GM23248 (cell line): Measurements from ENCODE around the gene PAPLN. TPM values are rescaled to one million over a fixed set of nuclear protein-coding genes. Genes with fewer than 3 reads are reported as not detected.
A peak's percentile ranks its signal among the peaks of the same experiment; 100 is the strongest.

Experiments used
- DNase-seq: peaks from one replicate; pipeline ENCODE4 v3.0.0-alpha.2; 2015
- H2AFZ ChIP-seq: fragments of 200-600 bp; sonication (generic); 2 replicates; pipeline ENCODE4 v1.6.1; 2016; ENCODE audit warnings: antibody characterized with exemption
- H3F3A ChIP-seq: fragments of 200-600 bp; sonication (generic); 2 replicates; pipeline ENCODE4 v1.6.1; 2016; ENCODE audit warnings: mild to moderate bottlenecking, antibody characterized with exemption, mixed run types; ENCODE audit not compliant: insufficient read depth
- H3K27ac ChIP-seq: fragments of 200-600 bp; sonication (generic); 2 replicates; pipeline ENCODE4 v1.5.1; 2016; ENCODE audit warnings: mild to moderate bottlenecking
- H3K27me3 ChIP-seq: fragments of 200-600 bp; sonication (generic); replicated peaks from 2 replicates; pipeline ENCODE4 v1.6.1; 2016; ENCODE audit warnings: mild to moderate bottlenecking; ENCODE audit not compliant: insufficient read depth
- H3K36me3 ChIP-seq: fragments of 200-600 bp; sonication (generic); 2 replicates; pipeline ENCODE4 v1.6.1; 2016; ENCODE audit warnings: low read depth, mild to moderate bottlenecking
- H3K4me1 ChIP-seq: fragments of 200-600 bp; sonication (generic); 2 replicates; pipeline ENCODE4 v1.6.1; 2016; ENCODE audit warnings: mild to moderate bottlenecking; ENCODE audit not compliant: insufficient read depth
- H3K4me2 ChIP-seq: fragments of 200-600 bp; sonication (generic); one replicate; pipeline ENCODE4 v1.6.1; 2016; ENCODE audit warnings: mild to moderate bottlenecking; ENCODE audit not compliant: unreplicated experiment
- H3K4me3 ChIP-seq: fragments of 200-600 bp; sonication (generic); 2 replicates; pipeline ENCODE4 v1.5.1; 2016; ENCODE audit warnings: mild to moderate bottlenecking
- H3K79me2 ChIP-seq: fragments of 200-600 bp; sonication (generic); 2 replicates; pipeline ENCODE4 v1.6.1; 2016; ENCODE audit warnings: mild to moderate bottlenecking; ENCODE audit not compliant: insufficient read depth
- H3K9ac ChIP-seq: fragments of 200-600 bp; sonication (generic); 2 replicates; pipeline ENCODE4 v1.6.1; 2016; ENCODE audit warnings: mild to moderate bottlenecking
- H3K9me2 ChIP-seq: fragments of 200-600 bp; sonication (generic); 2 replicates; pipeline ENCODE4 v1.6.1; 2016; ENCODE audit warnings: mixed run types, mild to moderate bottlenecking, moderate library complexity; ENCODE audit not compliant: insufficient read depth
- H3K9me3 ChIP-seq: fragments of 200-600 bp; sonication (generic); one replicate; pipeline ENCODE4 v1.6.1; 2017; ENCODE audit warnings: low read depth
- H4K20me1 ChIP-seq: fragments of 200-600 bp; sonication (generic); 2 replicates; pipeline ENCODE4 v1.6.0; 2016; ENCODE audit not compliant: insufficient read depth
- EZH2 ChIP-seq: fragments of 200-600 bp; sonication (generic); IDR thresholded peaks from 2 replicates; pipeline ENCODE4 v1.6.1; 2018; ENCODE audit warnings: antibody characterized with exemption, mild to moderate bottlenecking; ENCODE audit not compliant: insufficient read depth, poor library complexity, severe bottlenecking
- EZH2phosphoT487 ChIP-seq: fragments of 200-600 bp; sonication (generic); IDR thresholded peaks from 2 replicates; pipeline ENCODE4 v1.6.1; 2018; ENCODE audit warnings: antibody characterized with exemption, moderate library complexity, mild to moderate bottlenecking, low read depth; ENCODE audit not compliant: insufficient read depth
- WGBS, 2 experiments: methylation state at CpG; one replicate each; pipeline ENCODE4 v1.1.6; 2015 to 2017; ENCODE audit warnings: low lambda C conversion rate in 2 of 2, low coverage in 1 of 2; ENCODE audit errors: missing lambda C conversion rate in 2 of 2; 5-methylcytosine and 5-hydroxymethylcytosine counted together
- in situ Hi-C: fragments of 300-500 bp; cut with MboI; formaldehyde crosslinking; loops from 2 replicates; pipeline ENCODE4 v1.15.0; 2020
- polyA plus RNA-seq: library from polyadenylated mRNA; unstranded; fragments of >200 nt; fragmentation: Nextera tagmentation; extraction: Ambion mirVana; gene quantifications from 2 replicates; pipeline ENCODE4 v1.2.1, GENCODE V29; 2016
- total RNA-seq: library from RNA; depleted of rRNA; stranded (reverse); fragments of >200 nt; shearing (Covaris generic); gene quantifications from 2 replicates; pipeline ENCODE4 v1.2.3, GENCODE V29; 2014

The PAPLN gene
- total and polyA plus RNA-seq, 2 experiments from 2014 or later = 0.22 to 0.98 TPM

GRCh38 chr14:73277376-73277775, 40.1 kb downstream of the PAPLN start:
- no peak for DNase-seq
- peaks cover 13% of the 10 kb centered on the region for H3K79me2 ChIP-seq
- no peak for TF ChIP-seq EZH2
- TF ChIP-seq EZH2phosphoT487 = no peak
- in situ Hi-C loops = no loop called here
- H3K9ac ChIP-seq = no peak overlapping the region
- H3K9me3 ChIP-seq = no peaks in the 10 kb centered on the region
- H3K4me3 ChIP-seq = no peak overlapping the region
- no peaks in the 10 kb centered on the region for H4K20me1 ChIP-seq
- H3K4me1 ChIP-seq = peaks cover 5% of the 10 kb centered on the region; the same call in 1 of the 2 replicates
- H3K27me3 ChIP-seq = no peaks in the 10 kb centered on the region
- peaks cover 76% of the 10 kb centered on the region for H3K36me3 ChIP-seq
- H3K27ac ChIP-seq = no peak overlapping the region
- H3K9me2 ChIP-seq = no peaks in the 10 kb centered on the region
- 100% methylated on average over 2 of the region's 2 CpGs for WGBS, 2 experiments
- H3K4me2 ChIP-seq = no peak overlapping the region
- H2AFZ ChIP-seq = no peak overlapping the region
- peaks cover 59% of the 10 kb centered on the region for H3F3A ChIP-seq

- H3K4me2 ChIP-seq = no peak overlapping the region
- H3K27ac ChIP-seq = no peak overlapping the region
- H3F3A ChIP-seq = peaks cover 51% of the 10 kb centered on the region
- 95 to 100% methylated on average over 5 of the region's 5 CpGs for WGBS, 2 experiments
- H3K9ac ChIP-seq = no peak overlapping the region
- no peak overlapping the region for H3K4me3 ChIP-seq
- no peaks in the 10 kb centered on the region for H4K20me1 ChIP-seq
- H2AFZ ChIP-seq = no peak overlapping the region
- peaks cover 5% of the 10 kb centered on the region; the same call in 1 of the 2 replicates for H3K4me1 ChIP-seq
- DNase-seq = no peak
- peaks cover 23% of the 10 kb centered on the region for H3K79me2 ChIP-seq
- no peaks in the 10 kb centered on the region for H3K9me2 ChIP-seq
- H3K27me3 ChIP-seq = no peaks in the 10 kb centered on the region
- H3K36me3 ChIP-seq = peaks cover 70% of the 10 kb centered on the region
- in situ Hi-C loops = no loop called here
- H3K9me3 ChIP-seq = no peaks in the 10 kb centered on the region
- TF ChIP-seq EZH2 (no peak), EZH2phosphoT487 (no peak)
These were observed 43.6 kb downstream of the PAPLN start for GRCh38 chr14:73280903-73281302.

- DNase-seq = peak; percentile 53
- Histone ChIP-seq H3K27me3 (no peaks in the 10 kb centered on the region), H3K4me3 (no peak overlapping the region), H3K9me3 (no peaks in the 10 kb centered on the region), H3K79me2 (peaks cover 45% of the 10 kb centered on the region), H3K9ac (no peak overlapping the region), H3K4me2 (no peak overlapping the region), H3K27ac (no peak overlapping the region), H2AFZ (no peak overlapping the region), H3K36me3 (peaks cover 77% of the 10 kb centered on the region), H4K20me1 (no peaks in the 10 kb centered on the region), H3K4me1 (peaks cover 5% of the 10 kb centered on the region; the same call in 1 of the 2 replicates), H3F3A (peaks cover 58% of the 10 kb centered on the region), H3K9me2 (no peaks in the 10 kb centered on the region)
- TF ChIP-seq EZH2phosphoT487 = no peak
- no peak for TF ChIP-seq EZH2
- in situ Hi-C loops = no loop called here
- WGBS, 2 experiments = 44 to 46% methylated on average over 12 of the region's 12 CpGs
These were observed 46.5 kb downstream of the PAPLN start for GRCh38 chr14:73283608-73284379.

- H3K36me3 ChIP-seq = peaks cover 63% of the 10 kb centered on the region
These were observed 48.7 kb downstream of the PAPLN start for GRCh38 chr14:73285979-73286378.

More at GRCh38 chr14:73285979-73286378, 48.7 kb downstream of the PAPLN start:
- H3K4me2 ChIP-seq = no peak overlapping the region
- peaks cover 67% of the 10 kb centered on the region for H3F3A ChIP-seq
- H4K20me1 ChIP-seq = no peaks in the 10 kb centered on the region
- no peaks in the 10 kb centered on the region for H3K27me3 ChIP-seq
- 56 to 75% methylated on average over 1 of the region's 1 CpG for WGBS, 2 experiments
- no peak overlapping the region for H3K9ac ChIP-seq
- DNase-seq = no peak
- no peak overlapping the region for H3K4me3 ChIP-seq
- no peak overlapping the region for H2AFZ ChIP-seq
- in situ Hi-C loops = no loop called here
- H3K9me3 ChIP-seq = no peaks in the 10 kb centered on the region
- no peaks in the 10 kb centered on the region for H3K9me2 ChIP-seq
- H3K79me2 ChIP-seq = peaks cover 63% of the 10 kb centered on the region
- H3K4me1 ChIP-seq = peaks cover 10% of the 10 kb centered on the region; the same call in 1 of the 2 replicates
- TF ChIP-seq EZH2 (no peak), EZH2phosphoT487 (no peak)
- no peak overlapping the region for H3K27ac ChIP-seq
